Endodermal cell (in vitro differentiated cells): ENCODE results near the gene TRIP12. TPM values are rescaled to one million over a fixed set of nuclear protein-coding genes. Genes with fewer than 3 reads are reported as not detected.

ENCODE experiments used
- DNase-seq: peaks from one replicate; pipeline ENCODE4 v3.0.0-alpha.2; 2017
- H3K27ac ChIP-seq: 2 replicates; pipeline ENCODE4 v1.5.1; 2013; ENCODE audit warnings: mild to moderate bottlenecking, low read depth, low read length, moderate library complexity
- H3K27me3 ChIP-seq: 2 replicates; pipeline ENCODE4 v1.6.1; 2013; ENCODE audit warnings: mild to moderate bottlenecking, low read length, moderate library complexity; ENCODE audit not compliant: insufficient read depth, control insufficient read depth, poor library complexity, severe bottlenecking
- H3K36me3 ChIP-seq: 2 replicates; pipeline ENCODE4 v1.7.0; 2013; ENCODE audit warnings: mild to moderate bottlenecking, low read length, moderate library complexity; ENCODE audit not compliant: control insufficient read depth, insufficient read depth
- H3K4me1 ChIP-seq: one replicate; pipeline ENCODE4 v1.7.0; 2013; ENCODE audit warnings: low read length; ENCODE audit not compliant: control insufficient read depth, insufficient read depth
- H3K4me3 ChIP-seq: 2 replicates; pipeline ENCODE4 v1.5.1; 2013; ENCODE audit warnings: mild to moderate bottlenecking, low read length, moderate library complexity
- H3K9ac ChIP-seq: 2 replicates; pipeline ENCODE4 v1.6.1; 2013; ENCODE audit warnings: mild to moderate bottlenecking, low read length, moderate library complexity; ENCODE audit not compliant: poor library complexity, severe bottlenecking; ENCODE audit errors: extremely low read depth
- H3K9me3 ChIP-seq: 2 replicates; pipeline ENCODE4 v1.6.1; 2013; ENCODE audit warnings: mild to moderate bottlenecking, low read length, moderate library complexity; ENCODE audit not compliant: control insufficient read depth
- H3K27ac Mint-ChIP-seq: 2 replicates; pipeline ENCODE4 v1.8.0; 2020; ENCODE audit warnings: mixed read lengths
- H3K27me3 Mint-ChIP-seq: 2 replicates; pipeline ENCODE4 v1.8.0; 2021; ENCODE audit warnings: mild to moderate bottlenecking, mixed read lengths; ENCODE audit not compliant: insufficient read depth
- H3K36me3 Mint-ChIP-seq: 2 replicates; pipeline ENCODE4 v1.8.0; 2020; ENCODE audit warnings: low read depth, mixed read lengths
- H3K4me1 Mint-ChIP-seq: 2 replicates; pipeline ENCODE4 v1.8.0; 2020; ENCODE audit warnings: mixed read lengths
- H3K4me3 Mint-ChIP-seq: 2 replicates; pipeline ENCODE4 v1.8.0; 2020; ENCODE audit warnings: mild to moderate bottlenecking, moderate library complexity, mixed read lengths
- H3K9me3 Mint-ChIP-seq: 2 replicates; pipeline ENCODE4 v1.8.0; 2020; ENCODE audit warnings: mild to moderate bottlenecking, mixed read lengths
- CTCF ChIP-seq: fragments of 200-600 bp; sonication (generic); conservative IDR thresholded peaks from 2 replicates; pipeline ENCODE4 v1.5.0; 2021; ENCODE audit warnings: antibody characterized with exemption, mild to moderate bottlenecking
- WGBS, 2 experiments: methylation state at CpG; one replicate each; pipeline versions ENCODE4 v1.1.5 to v1.1.7; 2013; ENCODE audit warnings: missing lambda C conversion rate in 2 of 2, mixed read lengths in 1 of 2; ENCODE audit not compliant: insufficient coverage in 1 of 2, insufficient read length in 1 of 2; 5-methylcytosine and 5-hydroxymethylcytosine counted together
- total RNA-seq, 2 donors: library from RNA; stranded (reverse); fragmentation: NEBNext Ultra II Directional in 1 of 2; extraction: Animal tissue kit (Norgen Biotek cat#: 25700) in 1 of 2; gene quantifications; 2 replicates in 1 of 2; 3 replicates in 1 of 2; pipeline ENCODE4 v1.2.1, GENCODE V29; 2021

Gene TRIP12
- total RNA-seq, 2 donors from 2014 or later: 177 to 229 TPM

GRCh38 chr2:229952256-229952835, 30.5 kb upstream of the TRIP12 start:
- H3K4me3 ChIP-seq: no peak overlapping the region
- no peak overlapping the region for H3K27ac ChIP-seq
- H3K27ac Mint-ChIP-seq: no peak overlapping the region
- peaks cover 10% of the 10 kb centered on the region for H3K36me3 Mint-ChIP-seq
- no peaks in the 10 kb centered on the region for H3K9me3 Mint-ChIP-seq
- no peaks in the 10 kb centered on the region for H3K9me3 ChIP-seq
- H3K27me3 Mint-ChIP-seq: no peaks in the 10 kb centered on the region
- H3K27me3 ChIP-seq: no peaks in the 10 kb centered on the region
- no peak for TF ChIP-seq CTCF
- 87 to 92% methylated on average over 2 to 6 of the region's 6 CpGs for WGBS, 2 experiments
- no peak overlapping the region for H3K9ac ChIP-seq
- peaks cover 18% of the 10 kb centered on the region for H3K4me1 Mint-ChIP-seq
- no peak overlapping the region for H3K4me3 Mint-ChIP-seq
- DNase-seq: peak; percentile 56
- H3K4me1 ChIP-seq: peaks cover 6% of the 10 kb centered on the region
- H3K36me3 ChIP-seq: no peaks in the 10 kb centered on the region

- Histone ChIP-seq H3K9me3 (no peaks in the 10 kb centered on the region), H3K4me3 (no peak overlapping the region), H3K9ac (no peak overlapping the region), H3K36me3 (no peaks in the 10 kb centered on the region), H3K27me3 (no peaks in the 10 kb centered on the region), H3K27ac (no peak overlapping the region), H3K4me1 (no peaks in the 10 kb centered on the region)
- TF ChIP-seq CTCF: no peak
- Mint-ChIP-seq H3K27me3 (no peaks in the 10 kb centered on the region), H3K4me1 (peaks cover 11% of the 10 kb centered on the region), H3K9me3 (no peaks in the 10 kb centered on the region), H3K36me3 (peaks cover 7% of the 10 kb centered on the region), H3K4me3 (no peak overlapping the region), H3K27ac (no peak overlapping the region)
- WGBS, 2 experiments: 87 to 92% methylated on average over 1 of the region's 1 CpG
- DNase-seq: no peak
Measured at GRCh38 chr2:229947544-229947943, 25.7 kb upstream of the TRIP12 start.

GRCh38 chr2:229945975-229946374, 24.2 kb upstream of the TRIP12 start:
- Mint-ChIP-seq H3K9me3 (no peaks in the 10 kb centered on the region), H3K36me3 (peaks cover 6% of the 10 kb centered on the region), H3K4me1 (peaks cover 6% of the 10 kb centered on the region), H3K4me3 (no peak overlapping the region), H3K27ac (no peak overlapping the region), H3K27me3 (no peaks in the 10 kb centered on the region)
- no peak for TF ChIP-seq CTCF
- H3K27ac ChIP-seq: no peak overlapping the region
- no peaks in the 10 kb centered on the region for H3K36me3 ChIP-seq
- DNase-seq: no peak
- no peaks in the 10 kb centered on the region for H3K4me1 ChIP-seq
- H3K4me3 ChIP-seq: no peak overlapping the region
- no peak overlapping the region for H3K9ac ChIP-seq
- WGBS, 2 experiments: 94 to 100% methylated on average over 2 to 8 of the region's 8 CpGs
- no peaks in the 10 kb centered on the region for H3K9me3 ChIP-seq
- H3K27me3 ChIP-seq: no peaks in the 10 kb centered on the region
